Measurements from ENCODE around the gene TMEM41B. TPM values are rescaled to one million over a fixed set of nuclear protein-coding genes. Genes with fewer than 3 reads are reported as not detected.
"Not testable (repeated sequence)": the region's sequence is repeated elsewhere in the genome, so short reads cannot be mapped to it uniquely, and the experiment has no call there.

TMEM41B gene
- total and polyA plus RNA-seq, 4 donors = 20.6 to 86.5 (median 72.3) TPM

- H3K9ac ChIP-seq (ENCODE audit: insufficient read depth in 1 of 2, low read length in 2 of 2) = no peak overlapping the region
- H3K27ac ChIP-seq (ENCODE audit: low read depth in 1 of 2, low read length in 1 of 2) = no peak overlapping the region
- H3K4me1 ChIP-seq (ENCODE audit: control insufficient read depth in 5 of 5, insufficient read depth in 5 of 5, low read length in 5 of 5) = no peaks in the 10 kb centered on the region
- WGBS, 2 donors = 95% methylated on average over 4 of the region's 4 CpGs
- H3K4me3 ChIP-seq = no peak overlapping the region
- no peaks in the 10 kb centered on the region for H3K27me3 ChIP-seq (ENCODE audit: control insufficient read depth in 3 of 3, insufficient read depth in 3 of 3, low read length in 2 of 3)
- no peaks in the 10 kb centered on the region for H3K36me3 ChIP-seq (ENCODE audit: control insufficient read depth in 4 of 4, insufficient read depth in 4 of 4, low read length in 4 of 4)
- DNase-seq (no peak), ATAC-seq (ENCODE audit: insufficient read depth, low FRiP score) (no peak)
- no peak for TF ChIP-seq CTCF (IDR thresholded peaks at IDR 0.05; ENCODE audit: control extremely low read depth, extremely low read depth)
- no peaks in the 10 kb centered on the region for H3K9me3 ChIP-seq (ENCODE audit: control insufficient read depth in 4 of 4, insufficient read depth in 3 of 4, low read length in 3 of 4)
Observed at GRCh38 chr11:9357041-9357440, 42.6 kb upstream of the TMEM41B start.

- Histone ChIP-seq H3K27ac (ENCODE audit: low read depth in 1 of 2, low read length in 1 of 2) (no peak overlapping the region), H3K36me3 (ENCODE audit: control insufficient read depth in 4 of 4, insufficient read depth in 4 of 4, low read length in 4 of 4) (no peaks in the 10 kb centered on the region), H3K9ac (ENCODE audit: insufficient read depth in 1 of 2, low read length in 2 of 2) (no peak overlapping the region), H3K4me3 (no peak overlapping the region), H3K4me1 (ENCODE audit: control insufficient read depth in 5 of 5, insufficient read depth in 5 of 5, low read length in 5 of 5) (no peaks in the 10 kb centered on the region), H3K9me3 (ENCODE audit: control insufficient read depth in 4 of 4, insufficient read depth in 3 of 4, low read length in 3 of 4) (no peaks in the 10 kb centered on the region), H3K27me3 (ENCODE audit: control insufficient read depth in 3 of 3, insufficient read depth in 3 of 3, low read length in 2 of 3) (no peaks in the 10 kb centered on the region)
- TF ChIP-seq CTCF (IDR thresholded peaks at IDR 0.05; ENCODE audit: control extremely low read depth, extremely low read depth) = no peak
- WGBS, 2 donors = 66 to 82% methylated on average over 6 of the region's 6 CpGs
- DNase-seq (no peak), ATAC-seq (ENCODE audit: insufficient read depth, low FRiP score) (no peak)
Observed at GRCh38 chr11:9351321-9351881, 37.0 kb upstream of the TMEM41B start.

- H3K4me3 ChIP-seq; H3K4me1 ChIP-seq (ENCODE audit: control insufficient read depth in 5 of 5, insufficient read depth in 5 of 5, low read length in 5 of 5); H3K9me3 ChIP-seq (ENCODE audit: control insufficient read depth in 4 of 4, insufficient read depth in 3 of 4, low read length in 3 of 4); ATAC-seq (ENCODE audit: insufficient read depth, low FRiP score); H3K9ac ChIP-seq (ENCODE audit: insufficient read depth in 1 of 2, low read length in 2 of 2); H3K27ac ChIP-seq (ENCODE audit: low read depth in 1 of 2, low read length in 1 of 2); H3K36me3 ChIP-seq (ENCODE audit: control insufficient read depth in 4 of 4, insufficient read depth in 4 of 4, low read length in 4 of 4); DNase-seq; H3K27me3 ChIP-seq (ENCODE audit: control insufficient read depth in 3 of 3, insufficient read depth in 3 of 3, low read length in 2 of 3): not testable (repeated sequence)
- 71 to 83% methylated on average over 4 of the region's 4 CpGs for WGBS, 2 donors
Observed at GRCh38 chr11:9347779-9348178, 33.4 kb upstream of the TMEM41B start.

- no peaks in the 10 kb centered on the region for H3K9me3 ChIP-seq (ENCODE audit: control insufficient read depth in 4 of 4, insufficient read depth in 3 of 4, low read length in 3 of 4)
- WGBS, 2 donors = 58 to 60% methylated on average over 2 of the region's 2 CpGs
- no peak overlapping the region for H3K27ac ChIP-seq (ENCODE audit: low read depth in 1 of 2, low read length in 1 of 2)
- no peak overlapping the region for H3K4me3 ChIP-seq
- H3K36me3 ChIP-seq (ENCODE audit: control insufficient read depth in 4 of 4, insufficient read depth in 4 of 4, low read length in 4 of 4) = no peaks in the 10 kb centered on the region
- no peak overlapping the region for H3K9ac ChIP-seq (ENCODE audit: insufficient read depth in 1 of 2, low read length in 2 of 2)
- TF ChIP-seq CTCF (IDR thresholded peaks at IDR 0.05; ENCODE audit: control extremely low read depth, extremely low read depth) = no peak
- no peaks in the 10 kb centered on the region for H3K4me1 ChIP-seq (ENCODE audit: control insufficient read depth in 5 of 5, insufficient read depth in 5 of 5, low read length in 5 of 5)
- peak in 1 of 3 donors; percentile 29 for DNase-seq
- no peak for ATAC-seq (ENCODE audit: insufficient read depth, low FRiP score)
- no peaks in the 10 kb centered on the region for H3K27me3 ChIP-seq (ENCODE audit: control insufficient read depth in 3 of 3, insufficient read depth in 3 of 3, low read length in 2 of 3)
Observed at GRCh38 chr11:9347100-9347499, 32.7 kb upstream of the TMEM41B start.
